ENCODE measurements around the gene CDON. TPM values are rescaled to one million over a fixed set of nuclear protein-coding genes. Genes with fewer than 3 reads are reported as not detected.

The CDON gene
- total and polyA plus RNA-seq, 9 of the 15 experiments (the other 6 are each of a cell fraction or from before 2014, with no cell fraction given), result 0.08 to 0.64 (median 0.40) TPM

DNA sequence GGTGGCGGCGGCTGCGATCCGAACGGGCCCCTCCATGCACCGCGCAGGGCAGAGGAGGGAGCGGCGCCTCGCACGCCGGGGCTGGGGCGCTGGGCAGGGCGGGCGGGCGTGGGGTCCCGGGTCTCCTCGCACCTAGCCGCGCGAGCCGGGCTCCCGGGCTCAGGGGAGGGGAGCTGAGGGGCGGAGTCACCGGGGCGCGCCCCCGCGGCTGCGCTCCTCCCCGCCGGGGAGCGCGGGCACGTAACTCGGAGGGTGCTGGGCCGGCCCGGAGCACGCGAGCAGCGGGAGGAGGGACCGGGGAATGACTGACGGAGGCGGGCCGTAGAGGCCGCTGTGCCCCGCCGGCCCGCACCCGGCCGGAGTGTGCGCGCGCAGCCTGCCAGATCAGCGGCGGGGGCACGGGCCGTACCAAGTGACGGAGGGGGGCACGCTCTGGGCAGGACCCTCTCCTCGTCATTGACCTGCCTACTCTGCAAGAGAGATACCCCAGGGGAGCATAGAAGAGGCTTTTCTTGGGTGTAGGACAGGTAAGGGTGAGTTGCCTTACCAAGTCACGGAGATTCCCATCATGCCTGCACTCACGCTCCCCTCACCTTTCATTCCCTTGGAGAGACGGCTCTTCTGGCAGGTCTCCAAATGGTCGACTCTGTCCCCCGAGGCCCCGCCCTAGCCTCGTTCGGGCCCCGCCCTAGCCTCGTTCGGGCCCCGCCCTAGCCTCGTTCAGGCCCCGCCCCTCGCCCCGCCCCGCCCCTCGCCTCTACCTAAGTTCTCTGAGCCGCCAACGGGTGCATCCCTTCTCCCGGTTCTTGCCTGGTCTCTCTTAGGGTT lies at the start of gene CDON (continued):
- TF ChIP-seq RFX1 (IDR thresholded peaks at IDR 0.05) (no peak), ELK1 (CRISPR knock-in tag; IDR thresholded peaks at IDR 0.05) (no peak), ATF7 (IDR thresholded peaks at IDR 0.05) (peak; percentile 100), CBX2 (IDR thresholded peaks at IDR 0.05; ENCODE audit: insufficient read depth, low read length, poor library complexity, severe bottlenecking) (no peak), HMG20B (CRISPR knock-in tag; IDR thresholded peaks at IDR 0.05) (no peak), SRF (CRISPR knock-in tag; IDR thresholded peaks at IDR 0.05) (no peak), ZZZ3 (IDR thresholded peaks at IDR 0.05) (no peak), USF1 (CRISPR knock-in tag; IDR thresholded peaks at IDR 0.05) (no peak), IFI16 (CRISPR knock-in tag; IDR thresholded peaks at IDR 0.05) (no peak), TAF1 (IDR thresholded peaks at IDR 0.05; ENCODE audit: control insufficient read depth, extremely low read depth, insufficient read depth, low read length, severe bottlenecking) (no peak), MEF2D (tag; conservative IDR thresholded peaks at IDR 0.05; ENCODE audit: low read depth) (0 out of 2 replicates have a peak, but pooled peaks have one; percentile 41), ZNF24 (IDR thresholded peaks at IDR 0.05) (no peak), MIER1 (IDR thresholded peaks at IDR 0.05; ENCODE audit: low read depth) (no peak), ZNF408 (CRISPR knock-in tag; IDR thresholded peaks at IDR 0.05; ENCODE audit: low read depth) (no peak), TOE1 (IDR thresholded peaks at IDR 0.05; ENCODE audit: borderline replicate concordance) (peak; percentile 99), TOE1 (CRISPR knock-in tag; IDR thresholded peaks at IDR 0.05; ENCODE audit: borderline replicate concordance, low read depth) (no peak), SIN3B (IDR thresholded peaks at IDR 0.05; ENCODE audit: low read depth) (peak; percentile 64), FOXK2 (conservative IDR thresholded peaks at IDR 0.05 in 1 of 2, IDR thresholded peaks at IDR 0.05 in 1 of 2; ENCODE audit: low read depth in 2 of 2) (peak in 1 of 2 experiments; percentile 100; a peak in 2 of 4 replicates), DPF2 (IDR thresholded peaks at IDR 0.05) (peak; percentile 42; the same call in 1 of the 2 replicates), TRIM24 (IDR thresholded peaks at IDR 0.05) (peak in 1 of 2 experiments; percentile 80; a peak in 2 of 4 replicates), ZNF263 (CRISPR knock-in tag; IDR thresholded peaks at IDR 0.05; ENCODE audit: borderline replicate concordance) (peak; percentile 89), NUFIP1 (IDR thresholded peaks at IDR 0.05; ENCODE audit: partially characterized antibody) (peak; percentile 93), SP1 (CRISPR knock-in tag; IDR thresholded peaks at IDR 0.05) (peak; percentile 73), LARP7 (IDR thresholded peaks at IDR 0.05) (no peak), TFAM (CRISPR knock-in tag; conservative IDR thresholded peaks at IDR 0.05) (no peak), SIRT6 (IDR thresholded peaks at IDR 0.05; ENCODE audit: low read depth, low read length) (no peak)
- TF ChIP-seq, protein P1, sequence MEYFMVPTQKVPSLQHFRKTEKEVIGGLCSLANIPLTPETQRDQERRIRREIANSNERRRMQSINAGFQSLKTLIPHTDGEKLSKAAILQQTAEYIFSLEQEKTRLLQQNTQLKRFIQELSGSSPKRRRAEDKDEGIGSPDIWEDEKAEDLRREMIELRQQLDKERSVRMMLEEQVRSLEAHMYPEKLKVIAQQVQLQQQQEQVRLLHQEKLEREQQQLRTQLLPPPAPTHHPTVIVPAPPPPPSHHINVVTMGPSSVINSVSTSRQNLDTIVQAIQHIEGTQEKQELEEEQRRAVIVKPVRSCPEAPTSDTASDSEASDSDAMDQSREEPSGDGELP (CRISPR knock-in tag; IDR thresholded peaks at IDR 0.05; ENCODE audit: borderline replicate concordance), result peak; percentile 55; the same call in 1 of the 2 replicates
